Breast epithelium (tissue), 4 donors: ENCODE data around the gene PDRG1. TPM values are rescaled to one million over a fixed set of nuclear protein-coding genes. Genes with fewer than 3 reads are reported as not detected.

Experiments used
- DNase-seq, 2 donors: peaks; one replicate each; pipeline ENCODE4 v3.0.0-alpha.2; 2019; ENCODE audit warnings: low spot score in 2 of 2
- H3K27ac ChIP-seq, 2 donors: fragments of 200-600 bp; sonication (generic) in 1 of 2; one replicate each; pipeline ENCODE4 v1.5.1; 2016 to 2019; ENCODE audit warnings: mild to moderate bottlenecking in 1 of 2
- H3K27me3 ChIP-seq, 2 donors: fragments of 200-600 bp; sonication (generic) in 1 of 2; one replicate each; pipeline versions ENCODE4 v1.5.1 to v1.6.0; 2017 to 2019; ENCODE audit warnings: control low read depth in 1 of 2, mild to moderate bottlenecking in 1 of 2
- H3K36me3 ChIP-seq: fragments of 200-600 bp; one replicate; pipeline ENCODE4 v1.5.1; 2019
- H3K4me1 ChIP-seq, 2 donors: fragments of 200-600 bp; sonication (generic); one replicate each; pipeline ENCODE4 v1.5.1; 2016 to 2019; ENCODE audit warnings: control low read depth in 1 of 2
- H3K4me3 ChIP-seq, 3 donors: fragments of 200-600 bp; sonication (generic); 1 replicate in 2 of 3; 2 replicates in 1 of 3; pipeline ENCODE4 v1.5.1; 2016 to 2019; ENCODE audit warnings: mild to moderate bottlenecking in 3 of 3, moderate library complexity in 2 of 3
- H3K9me3 ChIP-seq, 2 donors: fragments of 200-600 bp; sonication (generic) in 1 of 2; one replicate each; pipeline ENCODE4 v1.5.1; 2016 to 2019; ENCODE audit warnings: control low read depth in 1 of 2
- CTCF ChIP-seq, 3 donors: fragments of 450-650 bp; IDR thresholded peaks; one replicate each; pipeline ENCODE4 v1.5.1; 2016 to 2017; ENCODE audit warnings: antibody characterized with exemption in 3 of 3, mild to moderate bottlenecking in 3 of 3, moderate library complexity in 3 of 3
- POLR2A ChIP-seq: fragments of 450-650 bp; IDR thresholded peaks from one replicate; pipeline ENCODE4 v1.6.1; 2016; ENCODE audit warnings: antibody characterized with exemption, mild to moderate bottlenecking, moderate library complexity
- POLR2AphosphoS5 ChIP-seq, 3 donors: sonication (generic); formaldehyde crosslinking; IDR thresholded peaks; one replicate each; pipeline ENCODE4 v1.6.1; 2017; ENCODE audit warnings: antibody characterized with exemption in 3 of 3
- intact Hi-C: fragments of 100-400 bp; cut with DNase I; formaldehyde crosslinking; loops from one replicate; pipeline ENCODE4 v1.15.1; 2023; ENCODE audit warnings: low total_unique reads
- total RNA-seq, 3 donors: library from RNA; depleted of rRNA; stranded (reverse); fragments of >200 nt; gene quantifications; one replicate each; pipeline ENCODE4 v1.1.0, GENCODE V29; 2016

The PDRG1 gene
- total RNA-seq, 3 donors from 2014 or later: 5.1 to 11.1 (median 9.8) TPM

DNA sequence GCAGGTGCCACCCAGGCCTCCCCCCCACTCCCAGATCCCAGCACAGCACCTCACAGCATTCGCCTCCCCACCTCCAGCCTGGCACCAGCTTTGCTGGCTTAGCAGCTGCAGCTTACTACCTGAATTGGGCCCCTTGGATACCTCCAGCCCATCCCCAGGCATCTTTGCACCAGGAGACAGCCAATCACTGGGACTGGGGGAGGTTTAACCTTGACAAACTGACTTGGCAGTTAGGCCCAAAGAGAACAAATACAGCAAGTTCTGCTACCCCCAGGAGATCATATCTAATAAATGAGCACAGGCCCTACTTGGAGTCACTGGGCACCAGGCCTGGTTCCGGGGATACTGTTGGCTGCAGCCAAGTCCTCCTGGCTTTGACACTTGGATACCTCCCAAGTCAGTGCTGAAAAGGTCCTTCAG is 8.8 kb downstream of the PDRG1 start:
- intact Hi-C loops: no loop called here
- Histone ChIP-seq H3K9me3 (no peaks in the 10 kb centered on the region), H3K4me1 (no peaks in the 10 kb centered on the region), H3K27ac (peak overlapping the region in 1 of 2 donors; percentile 13), H3K4me3 (no peak overlapping the region), H3K27me3 (no peaks in the 10 kb centered on the region), H3K36me3 (peaks cover 3% of the 10 kb centered on the region)
- DNase-seq: peak in 1 of 2 donors; percentile 72
- no peak for TF ChIP-seq CTCF (IDR thresholded peaks at IDR 0.05)
- no peak for TF ChIP-seq POLR2A
- TF ChIP-seq POLR2AphosphoS5 (IDR thresholded peaks at IDR 0.05): no peak

GRCh38 chr20:31939661-31940060 is 12.2 kb downstream of the PDRG1 start:
- Histone ChIP-seq H3K9me3 (no peaks in the 10 kb centered on the region), H3K4me1 (no peaks in the 10 kb centered on the region), H3K27me3 (no peaks in the 10 kb centered on the region), H3K36me3 (no peaks in the 10 kb centered on the region), H3K27ac (no peak overlapping the region), H3K4me3 (no peak overlapping the region)
- intact Hi-C loops: no loop called here
- no peak for DNase-seq
- TF ChIP-seq CTCF (IDR thresholded peaks at IDR 0.05): no peak
- TF ChIP-seq POLR2AphosphoS5 (IDR thresholded peaks at IDR 0.05): no peak
- no peak for TF ChIP-seq POLR2A

- H3K9me3 ChIP-seq: no peaks in the 10 kb centered on the region
- no peak for DNase-seq
- no peaks in the 10 kb centered on the region for H3K36me3 ChIP-seq
- no peak overlapping the region for H3K27ac ChIP-seq
- TF ChIP-seq POLR2AphosphoS5 (IDR thresholded peaks at IDR 0.05) (no peak), CTCF (IDR thresholded peaks at IDR 0.05) (no peak), POLR2A (no peak)
- intact Hi-C loops: no loop called here
- H3K27me3 ChIP-seq: no peaks in the 10 kb centered on the region
- no peaks in the 10 kb centered on the region for H3K4me1 ChIP-seq
- H3K4me3 ChIP-seq: no peak overlapping the region
Measured at GRCh38 chr20:31937820-31938219, 14.0 kb downstream of the PDRG1 start.

DNA sequence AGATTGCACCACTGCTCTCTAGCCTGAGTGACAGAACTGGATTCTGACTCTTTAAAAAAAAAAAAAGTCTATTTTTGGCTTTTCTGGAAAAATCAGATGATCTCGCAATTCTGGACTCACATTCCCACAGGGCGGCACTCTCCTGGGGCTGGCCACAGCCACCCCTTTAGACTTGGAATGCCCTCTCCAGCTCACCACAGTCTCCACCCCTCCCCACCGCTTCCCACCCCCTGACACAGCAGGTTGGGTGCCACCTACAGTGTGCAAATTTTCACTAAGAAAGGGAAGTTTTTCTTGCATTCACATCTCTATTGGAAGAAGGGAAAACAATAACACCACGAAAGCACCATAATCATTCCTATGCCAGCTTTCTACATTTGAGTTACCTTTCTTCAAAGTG is 15.4 kb downstream of the PDRG1 start:
- intact Hi-C loops: no loop called here
- Histone ChIP-seq H3K27ac (no peak overlapping the region), H3K4me1 (no peaks in the 10 kb centered on the region), H3K9me3 (no peaks in the 10 kb centered on the region), H3K4me3 (no peak overlapping the region), H3K36me3 (no peaks in the 10 kb centered on the region), H3K27me3 (no peaks in the 10 kb centered on the region)
- DNase-seq: no peak
- TF ChIP-seq POLR2A (no peak), CTCF (IDR thresholded peaks at IDR 0.05) (no peak), POLR2AphosphoS5 (IDR thresholded peaks at IDR 0.05) (no peak)

- Histone ChIP-seq H3K27me3 (no peaks in the 10 kb centered on the region), H3K4me1 (no peaks in the 10 kb centered on the region), H3K4me3 (no peak overlapping the region), H3K36me3 (no peaks in the 10 kb centered on the region), H3K27ac (no peak overlapping the region), H3K9me3 (no peaks in the 10 kb centered on the region)
- TF ChIP-seq POLR2AphosphoS5 (IDR thresholded peaks at IDR 0.05): no peak
- TF ChIP-seq CTCF (IDR thresholded peaks at IDR 0.05): no peak
- no peak for TF ChIP-seq POLR2A
- DNase-seq: no peak
- intact Hi-C loops: no loop called here
Measured at GRCh38 chr20:31934968-31935764, 16.7 kb downstream of the PDRG1 start.
